Measurements from ENCODE around the gene GTF2A1L. TPM values are rescaled to one million over a fixed set of nuclear protein-coding genes. Genes with fewer than 3 reads are reported as not detected.

The GTF2A1L gene
- total and polyA plus RNA-seq, 10 donors, result 0.06 to 4.7 (median 0.94) TPM; not detected in 1

- intact Hi-C loops (cut with DNase I; ENCODE audit: low total_unique reads), result no loop called here
- Histone ChIP-seq H3K4me1 (no peaks in the 10 kb centered on the region), H3K9me3 (no peaks in the 10 kb centered on the region), H3K27me3 (replicated peaks in 1 of 7) (peaks cover 0 to 4% (median 0%) of the 10 kb centered on the region in 7 donors), H3K36me3 (no peaks in the 10 kb centered on the region), H3K27ac (no peak overlapping the region), H3K4me3 (no peak overlapping the region)
- no peak for DNase-seq
- TF ChIP-seq POLR2AphosphoS5 (IDR thresholded peaks at IDR 0.05) (no peak), POLR2A (IDR thresholded peaks at IDR 0.05) (no peak), CTCF (IDR thresholded peaks at IDR 0.05 in 8 of 11, conservative IDR thresholded peaks at IDR 0.05 in 3 of 11) (no peak)
These were observed 111.2 kb downstream of the GTF2A1L start for GRCh38 chr2:48728840-48729239.

Small RNA genes lying within 50 kb of the gene (small RNA-seq; reads per million reads assigned to genes)
- gene TPT1P11, result 0 reads per million in 4 donors

Other genes with a start within 250 kb of the GTF2A1L start
- gene PPP1R21, start 177.1 kb upstream of the GTF2A1L start, total RNA-seq, result 10 to 100 TPM; 34.5 to 82.2 (median 47.9) TPM
- 10 to 100 TPM; 36.3 to 46.6 (median 40.8) TPM for gene PPP1R21, start 177.1 kb upstream of the GTF2A1L start, polyA plus RNA-seq
- gene STON1, start 87.7 kb upstream of the GTF2A1L start, total RNA-seq, result 10 to 100 TPM; 15.8 to 31.0 (median 25.2) TPM
- 1 to 10 TPM; 2.1 to 4.0 (median 3.4) TPM for gene STON1, start 87.7 kb upstream of the GTF2A1L start, polyA plus RNA-seq
- not detected for gene LHCGR, start 137.9 kb downstream of the GTF2A1L start, total RNA-seq
- under 1 TPM in 1 of 3 donors, not detected in 2; 0.03 TPM for gene LHCGR, start 137.9 kb downstream of the GTF2A1L start, polyA plus RNA-seq